ENCODE measurements around the gene ECI1.

DNA sequence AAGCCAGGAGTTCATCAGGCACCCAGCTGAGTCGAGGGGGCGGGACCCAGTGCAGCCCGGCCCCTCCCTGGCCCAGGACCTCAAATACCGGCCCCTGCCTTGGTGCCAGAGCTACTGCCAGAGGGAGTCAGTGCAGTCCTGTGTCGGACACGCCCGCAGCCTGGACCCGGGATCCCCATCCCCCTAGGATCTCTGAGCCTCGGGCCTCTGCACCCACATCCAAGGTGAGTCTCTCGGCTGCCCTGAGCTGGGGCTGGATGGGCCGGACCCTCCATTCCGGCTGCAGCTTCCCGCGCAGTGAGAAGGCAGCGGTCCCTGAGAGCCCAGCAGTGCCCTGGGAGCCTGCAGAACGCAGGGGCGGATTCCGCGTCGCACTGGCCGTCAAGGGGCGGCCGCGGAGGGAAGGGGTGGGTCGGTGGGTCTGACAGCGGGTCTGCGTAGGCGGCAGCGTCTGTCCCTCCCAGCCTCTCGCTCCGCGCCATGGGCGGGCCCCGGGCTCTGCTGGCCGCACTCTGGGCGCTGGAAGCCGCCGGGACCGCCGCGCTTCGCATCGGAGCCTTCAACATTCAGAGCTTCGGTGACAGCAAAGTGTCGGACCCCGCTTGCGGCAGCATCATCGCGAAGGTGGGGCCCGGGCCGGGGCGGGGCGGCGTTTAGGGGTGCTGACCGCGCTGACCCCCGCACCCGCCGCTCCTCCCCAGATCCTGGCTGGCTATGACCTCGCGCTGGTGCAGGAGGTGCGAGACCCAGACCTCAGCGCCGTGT, 14.9 kb downstream of the ECI1 start, which contains the start of gene DNASE1L2:
- TF ChIP-seq, protein P1, sequence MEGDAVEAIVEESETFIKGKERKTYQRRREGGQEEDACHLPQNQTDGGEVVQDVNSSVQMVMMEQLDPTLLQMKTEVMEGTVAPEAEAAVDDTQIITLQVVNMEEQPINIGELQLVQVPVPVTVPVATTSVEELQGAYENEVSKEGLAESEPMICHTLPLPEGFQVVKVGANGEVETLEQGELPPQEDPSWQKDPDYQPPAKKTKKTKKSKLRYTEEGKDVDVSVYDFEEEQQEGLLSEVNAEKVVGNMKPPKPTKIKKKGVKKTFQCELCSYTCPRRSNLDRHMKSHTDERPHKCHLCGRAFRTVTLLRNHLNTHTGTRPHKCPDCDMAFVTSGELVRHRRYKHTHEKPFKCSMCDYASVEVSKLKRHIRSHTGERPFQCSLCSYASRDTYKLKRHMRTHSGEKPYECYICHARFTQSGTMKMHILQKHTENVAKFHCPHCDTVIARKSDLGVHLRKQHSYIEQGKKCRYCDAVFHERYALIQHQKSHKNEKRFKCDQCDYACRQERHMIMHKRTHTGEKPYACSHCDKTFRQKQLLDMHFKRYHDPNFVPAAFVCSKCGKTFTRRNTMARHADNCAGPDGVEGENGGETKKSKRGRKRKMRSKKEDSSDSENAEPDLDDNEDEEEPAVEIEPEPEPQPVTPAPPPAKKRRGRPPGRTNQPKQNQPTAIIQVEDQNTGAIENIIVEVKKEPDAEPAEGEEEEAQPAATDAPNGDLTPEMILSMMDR (IDR thresholded peaks at IDR 0.05; ENCODE audit: low read depth, low read length, poor library complexity, severe bottlenecking): no peak
- no peak for TF ChIP-seq EZH2phosphoT487 (IDR thresholded peaks at IDR 0.05; ENCODE audit: borderline replicate concordance, low read length)

Data from DOHH2 (cell line).